Measurements from ENCODE around the gene MAT1A.

DNA sequence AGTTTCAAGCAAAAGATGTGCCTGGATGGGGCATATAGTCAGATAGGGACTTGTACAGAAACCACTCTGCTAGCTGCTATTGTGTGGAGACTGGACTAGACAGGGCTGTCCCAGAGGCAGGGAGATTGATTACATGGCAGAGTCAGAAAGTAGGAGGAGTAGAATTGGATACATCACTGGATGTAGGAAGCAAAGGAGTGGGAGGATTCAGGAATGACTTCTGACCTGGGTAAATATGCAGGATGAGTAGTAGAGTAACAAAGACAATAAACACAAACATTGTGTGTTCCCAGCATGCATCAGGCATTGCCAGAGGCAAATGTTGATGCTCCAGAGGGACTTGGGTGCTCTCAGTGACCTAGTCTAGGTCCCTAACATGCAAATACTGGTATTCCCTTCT lies 30.9 kb upstream of the MAT1A start:
- TF ChIP-seq EZH2phosphoT487 (IDR thresholded peaks at IDR 0.05; ENCODE audit: insufficient read depth, low read depth) (no peak), EZH2 (IDR thresholded peaks at IDR 0.05; ENCODE audit: insufficient read depth, poor library complexity, severe bottlenecking) (no peak)
